Erythroblast (primary cell): Measurements from ENCODE around the gene AXL.

Source experiments
- GATA1 ChIP-seq: IDR thresholded peaks from 2 replicates; pipeline ENCODE4 v1.6.1; 2011; ENCODE audit warnings: low read depth, mild to moderate bottlenecking, control low read depth, low read length, moderate library complexity
- POLR2A ChIP-seq: IDR thresholded peaks from 2 replicates; pipeline ENCODE4 v1.6.1; 2011; ENCODE audit warnings: mild to moderate bottlenecking, low read length

GRCh38 chr19:41239363-41239762, 20.3 kb downstream of the AXL start:
- no peak for TF ChIP-seq GATA1
- TF ChIP-seq POLR2A: no peak
